SK-N-SH treated with all-trans-retinoic acid at 6 μM for 48 hours (cell line): ENCODE measurements around the gene NEURL1B.

ENCODE experiments used
- ATAC-seq: fragments of 200-7000 bp; cut with Tn5 transposase; 3 replicates; pipeline ENCODE4 v1.9.1; 2020; ENCODE audit warnings: mild to moderate bottlenecking, moderate library complexity
- ARNTL ChIP-seq: fragments of 450-650 bp; formaldehyde crosslinking; IDR thresholded peaks from 2 replicates; pipeline ENCODE4 v1.5.0; 2020; ENCODE audit warnings: low read depth, mild to moderate bottlenecking, moderate library complexity, borderline replicate concordance
- BACH2 ChIP-seq: fragments of 250-450 bp; sonication (Bioruptor Pico); IDR thresholded peaks from 2 replicates; pipeline ENCODE4 v1.9.0; 2021; ENCODE audit warnings: mild to moderate bottlenecking, borderline replicate concordance
- ESRRG ChIP-seq: fragments of 250-450 bp; sonication (Bioruptor Pico); IDR thresholded peaks from 2 replicates; pipeline ENCODE4 v1.6.1; 2021; ENCODE audit warnings: mild to moderate bottlenecking
- GLIS3 ChIP-seq: fragments of 250-450 bp; sonication (Bioruptor Pico); IDR thresholded peaks from 2 replicates; pipeline ENCODE4 v1.5.0; 2020; ENCODE audit warnings: mild to moderate bottlenecking, moderate library complexity
- ISL1 ChIP-seq: fragments of 250-450 bp; sonication (Bioruptor Pico); IDR thresholded peaks from 2 replicates; pipeline ENCODE4 v2.1.2; 2022; ENCODE audit warnings: mild to moderate bottlenecking, moderate library complexity
- OSR1 ChIP-seq: fragments of 250-450 bp; sonication (Bioruptor Pico); IDR thresholded peaks from 2 replicates; pipeline ENCODE4 v1.8.0; 2022; ENCODE audit warnings: moderate library complexity, mild to moderate bottlenecking, inconsistent platforms
- PPARA ChIP-seq: fragments of 250-450 bp; sonication (Bioruptor Pico); IDR thresholded peaks from 2 replicates; pipeline ENCODE4 v1.5.0; 2020; ENCODE audit warnings: mild to moderate bottlenecking, borderline replicate concordance
- RARB ChIP-seq: fragments of 250-450 bp; sonication (Bioruptor Pico); IDR thresholded peaks from 2 replicates; pipeline ENCODE4 v1.8.0; 2021; ENCODE audit warnings: mild to moderate bottlenecking, moderate library complexity
- SNAI2 ChIP-seq: fragments of 250-450 bp; sonication (Bioruptor Pico); IDR thresholded peaks from 2 replicates; pipeline ENCODE4 v1.5.0; 2020; ENCODE audit warnings: mild to moderate bottlenecking, moderate library complexity
- TCF4 ChIP-seq: fragments of 250-450 bp; sonication (Bioruptor Pico); IDR thresholded peaks from 2 replicates; pipeline ENCODE4 v1.8.0; 2021; ENCODE audit warnings: mild to moderate bottlenecking, moderate library complexity, borderline replicate concordance
- TOX ChIP-seq: fragments of 250-450 bp; sonication (Bioruptor Pico); IDR thresholded peaks from 2 replicates; pipeline ENCODE4 v1.8.0; 2021; ENCODE audit warnings: mild to moderate bottlenecking, moderate library complexity, borderline replicate concordance
- ZC3H10 ChIP-seq: fragments of 250-450 bp; sonication (Bioruptor Pico); IDR thresholded peaks from 2 replicates; pipeline ENCODE4 v1.5.1; 2021; ENCODE audit warnings: mild to moderate bottlenecking, moderate library complexity
- ZFP30 ChIP-seq: fragments of 450-650 bp; formaldehyde crosslinking; IDR thresholded peaks from 2 replicates; pipeline ENCODE4 v1.5.0; 2022; ENCODE audit warnings: mild to moderate bottlenecking, moderate library complexity
- ZNF565 ChIP-seq: fragments of 450-650 bp; formaldehyde crosslinking; conservative IDR thresholded peaks from 2 replicates; pipeline ENCODE4 v1.5.0; 2020; ENCODE audit warnings: low read depth, mild to moderate bottlenecking, moderate library complexity
- ZNF70 ChIP-seq: fragments of 450-650 bp; formaldehyde crosslinking; IDR thresholded peaks from 2 replicates; pipeline ENCODE4 v1.5.0; 2020; ENCODE audit warnings: mild to moderate bottlenecking, moderate library complexity
- ZNF8 ChIP-seq: fragments of 450-650 bp; formaldehyde crosslinking; IDR thresholded peaks from 2 replicates; pipeline ENCODE4 v1.5.0; 2020; ENCODE audit warnings: mild to moderate bottlenecking, moderate library complexity
- TF ChIP-seq, protein P1 (sequence below): fragments of 250-450 bp; sonication (Bioruptor Pico); IDR thresholded peaks from 2 replicates; pipeline ENCODE4 v1.8.0; 2020; ENCODE audit warnings: mild to moderate bottlenecking, moderate library complexity, borderline replicate concordance
- TF ChIP-seq, protein P2 (sequence below): fragments of 250-450 bp; sonication (Bioruptor Pico); IDR thresholded peaks from 2 replicates; pipeline ENCODE4 v1.5.0; 2020; ENCODE audit warnings: mild to moderate bottlenecking, moderate library complexity
- TF ChIP-seq, protein P3 (sequence below): fragments of 250-450 bp; sonication (Bioruptor Pico); IDR thresholded peaks from 2 replicates; pipeline ENCODE4 v1.5.1; 2021; ENCODE audit warnings: mild to moderate bottlenecking, moderate library complexity
- TF ChIP-seq, protein P4 (sequence below): fragments of 250-450 bp; sonication (Bioruptor Pico); IDR thresholded peaks from 2 replicates; pipeline ENCODE4 v1.8.0; 2021; ENCODE audit warnings: low read depth, mild to moderate bottlenecking, moderate library complexity, borderline replicate concordance
- TF ChIP-seq, protein P5 (sequence below): fragments of 250-450 bp; sonication (Bioruptor Pico); IDR thresholded peaks from 2 replicates; pipeline ENCODE4 v1.5.1; 2020; ENCODE audit warnings: low read depth, mild to moderate bottlenecking, moderate library complexity

The NEURL1B gene

DNA sequence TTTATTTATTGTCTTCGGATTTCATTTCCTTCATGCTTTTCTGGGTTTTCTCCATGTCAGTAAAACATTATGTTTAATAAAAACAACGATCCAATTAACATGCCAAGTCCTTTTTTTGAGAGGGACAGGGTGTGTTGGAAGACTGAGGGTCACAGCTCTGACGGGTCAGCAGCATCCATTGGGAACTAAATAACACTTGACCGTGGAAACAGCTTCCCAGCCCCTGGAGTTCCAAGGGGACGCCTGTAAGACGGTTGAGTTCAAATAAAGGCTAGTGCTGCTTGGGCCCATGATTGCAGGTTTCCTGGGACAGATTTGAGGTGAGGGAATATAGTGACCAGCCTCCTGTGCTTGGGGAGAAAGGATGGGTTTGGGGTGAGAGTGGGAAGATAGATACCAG, 30.4 kb upstream of the NEURL1B start:
- TF ChIP-seq, protein P1, sequence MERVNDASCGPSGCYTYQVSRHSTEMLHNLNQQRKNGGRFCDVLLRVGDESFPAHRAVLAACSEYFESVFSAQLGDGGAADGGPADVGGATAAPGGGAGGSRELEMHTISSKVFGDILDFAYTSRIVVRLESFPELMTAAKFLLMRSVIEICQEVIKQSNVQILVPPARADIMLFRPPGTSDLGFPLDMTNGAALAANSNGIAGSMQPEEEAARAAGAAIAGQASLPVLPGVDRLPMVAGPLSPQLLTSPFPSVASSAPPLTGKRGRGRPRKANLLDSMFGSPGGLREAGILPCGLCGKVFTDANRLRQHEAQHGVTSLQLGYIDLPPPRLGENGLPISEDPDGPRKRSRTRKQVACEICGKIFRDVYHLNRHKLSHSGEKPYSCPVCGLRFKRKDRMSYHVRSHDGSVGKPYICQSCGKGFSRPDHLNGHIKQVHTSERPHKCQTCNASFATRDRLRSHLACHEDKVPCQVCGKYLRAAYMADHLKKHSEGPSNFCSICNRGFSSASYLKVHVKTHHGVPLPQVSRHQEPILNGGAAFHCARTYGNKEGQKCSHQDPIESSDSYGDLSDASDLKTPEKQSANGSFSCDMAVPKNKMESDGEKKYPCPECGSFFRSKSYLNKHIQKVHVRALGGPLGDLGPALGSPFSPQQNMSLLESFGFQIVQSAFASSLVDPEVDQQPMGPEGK (CRISPR knock-in tag): no peak
- TF ChIP-seq TOX (CRISPR knock-in tag) (no peak), ZNF565 (CRISPR knock-in tag) (no peak), ARNTL (no peak)
- TF ChIP-seq, protein P2, sequence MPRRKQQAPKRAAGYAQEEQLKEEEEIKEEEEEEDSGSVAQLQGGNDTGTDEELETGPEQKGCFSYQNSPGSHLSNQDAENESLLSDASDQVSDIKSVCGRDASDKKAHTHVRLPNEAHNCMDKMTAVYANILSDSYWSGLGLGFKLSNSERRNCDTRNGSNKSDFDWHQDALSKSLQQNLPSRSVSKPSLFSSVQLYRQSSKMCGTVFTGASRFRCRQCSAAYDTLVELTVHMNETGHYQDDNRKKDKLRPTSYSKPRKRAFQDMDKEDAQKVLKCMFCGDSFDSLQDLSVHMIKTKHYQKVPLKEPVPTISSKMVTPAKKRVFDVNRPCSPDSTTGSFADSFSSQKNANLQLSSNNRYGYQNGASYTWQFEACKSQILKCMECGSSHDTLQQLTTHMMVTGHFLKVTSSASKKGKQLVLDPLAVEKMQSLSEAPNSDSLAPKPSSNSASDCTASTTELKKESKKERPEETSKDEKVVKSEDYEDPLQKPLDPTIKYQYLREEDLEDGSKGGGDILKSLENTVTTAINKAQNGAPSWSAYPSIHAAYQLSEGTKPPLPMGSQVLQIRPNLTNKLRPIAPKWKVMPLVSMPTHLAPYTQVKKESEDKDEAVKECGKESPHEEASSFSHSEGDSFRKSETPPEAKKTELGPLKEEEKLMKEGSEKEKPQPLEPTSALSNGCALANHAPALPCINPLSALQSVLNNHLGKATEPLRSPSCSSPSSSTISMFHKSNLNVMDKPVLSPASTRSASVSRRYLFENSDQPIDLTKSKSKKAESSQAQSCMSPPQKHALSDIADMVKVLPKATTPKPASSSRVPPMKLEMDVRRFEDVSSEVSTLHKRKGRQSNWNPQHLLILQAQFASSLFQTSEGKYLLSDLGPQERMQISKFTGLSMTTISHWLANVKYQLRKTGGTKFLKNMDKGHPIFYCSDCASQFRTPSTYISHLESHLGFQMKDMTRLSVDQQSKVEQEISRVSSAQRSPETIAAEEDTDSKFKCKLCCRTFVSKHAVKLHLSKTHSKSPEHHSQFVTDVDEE (CRISPR knock-in tag): no peak
- ATAC-seq: no peak

DNA sequence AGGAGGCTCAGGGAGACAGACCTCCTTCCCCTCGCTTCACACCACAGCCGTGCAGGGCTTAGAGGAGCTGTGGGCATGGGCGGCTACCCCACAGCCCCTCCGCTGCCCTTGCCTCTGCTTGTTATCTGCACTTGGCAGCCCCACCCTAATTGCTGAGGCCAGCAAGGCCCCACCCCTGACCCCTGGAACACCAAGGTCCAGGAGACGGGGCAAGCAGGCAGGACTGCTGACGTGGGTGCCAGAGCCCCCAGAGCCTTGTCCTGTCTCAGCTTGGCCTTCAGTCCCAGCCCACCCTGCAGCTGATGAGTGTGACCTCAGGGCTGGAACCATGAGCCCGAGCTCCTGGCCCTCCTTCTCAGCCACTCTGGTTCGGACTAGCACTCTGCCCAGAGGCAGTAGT, 29.1 kb upstream of the NEURL1B start:
- ATAC-seq: no peak
- no peak for TF ChIP-seq ZFP30 (CRISPR knock-in tag)
- no peak for TF ChIP-seq ISL1 (CRISPR knock-in tag)
- TF ChIP-seq PPARA (CRISPR knock-in tag): no peak
- TF ChIP-seq RARB (CRISPR knock-in tag): no peak
- TF ChIP-seq ZNF565 (CRISPR knock-in tag): no peak
- no peak for TF ChIP-seq ESRRG
- TF ChIP-seq ZNF70 (CRISPR knock-in tag): no peak
- no peak for TF ChIP-seq BACH2
- TF ChIP-seq, protein P3, sequence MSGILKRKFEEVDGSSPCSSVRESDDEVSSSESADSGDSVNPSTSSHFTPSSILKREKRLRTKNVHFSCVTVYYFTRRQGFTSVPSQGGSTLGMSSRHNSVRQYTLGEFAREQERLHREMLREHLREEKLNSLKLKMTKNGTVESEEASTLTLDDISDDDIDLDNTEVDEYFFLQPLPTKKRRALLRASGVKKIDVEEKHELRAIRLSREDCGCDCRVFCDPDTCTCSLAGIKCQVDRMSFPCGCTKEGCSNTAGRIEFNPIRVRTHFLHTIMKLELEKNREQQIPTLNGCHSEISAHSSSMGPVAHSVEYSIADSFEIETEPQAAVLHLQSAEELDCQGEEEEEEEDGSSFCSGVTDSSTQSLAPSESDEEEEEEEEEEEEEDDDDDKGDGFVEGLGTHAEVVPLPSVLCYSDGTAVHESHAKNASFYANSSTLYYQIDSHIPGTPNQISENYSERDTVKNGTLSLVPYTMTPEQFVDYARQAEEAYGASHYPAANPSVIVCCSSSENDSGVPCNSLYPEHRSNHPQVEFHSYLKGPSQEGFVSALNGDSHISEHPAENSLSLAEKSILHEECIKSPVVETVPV (CRISPR knock-in tag): no peak
- no peak for TF ChIP-seq TCF4 (CRISPR knock-in tag)
- TF ChIP-seq, protein P1 (CRISPR knock-in tag): no peak
- TF ChIP-seq OSR1 (CRISPR knock-in tag): no peak
- TF ChIP-seq, protein P4, sequence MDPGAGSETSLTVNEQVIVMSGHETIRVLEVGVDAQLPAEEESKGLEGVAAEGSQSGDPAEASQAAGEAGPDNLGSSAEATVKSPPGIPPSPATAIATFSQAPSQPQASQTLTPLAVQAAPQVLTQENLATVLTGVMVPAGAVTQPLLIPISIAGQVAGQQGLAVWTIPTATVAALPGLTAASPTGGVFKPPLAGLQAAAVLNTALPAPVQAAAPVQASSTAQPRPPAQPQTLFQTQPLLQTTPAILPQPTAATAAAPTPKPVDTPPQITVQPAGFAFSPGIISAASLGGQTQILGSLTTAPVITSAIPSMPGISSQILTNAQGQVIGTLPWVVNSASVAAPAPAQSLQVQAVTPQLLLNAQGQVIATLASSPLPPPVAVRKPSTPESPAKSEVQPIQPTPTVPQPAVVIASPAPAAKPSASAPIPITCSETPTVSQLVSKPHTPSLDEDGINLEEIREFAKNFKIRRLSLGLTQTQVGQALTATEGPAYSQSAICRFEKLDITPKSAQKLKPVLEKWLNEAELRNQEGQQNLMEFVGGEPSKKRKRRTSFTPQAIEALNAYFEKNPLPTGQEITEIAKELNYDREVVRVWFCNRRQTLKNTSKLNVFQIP (CRISPR knock-in tag): no peak
- TF ChIP-seq, protein P5, sequence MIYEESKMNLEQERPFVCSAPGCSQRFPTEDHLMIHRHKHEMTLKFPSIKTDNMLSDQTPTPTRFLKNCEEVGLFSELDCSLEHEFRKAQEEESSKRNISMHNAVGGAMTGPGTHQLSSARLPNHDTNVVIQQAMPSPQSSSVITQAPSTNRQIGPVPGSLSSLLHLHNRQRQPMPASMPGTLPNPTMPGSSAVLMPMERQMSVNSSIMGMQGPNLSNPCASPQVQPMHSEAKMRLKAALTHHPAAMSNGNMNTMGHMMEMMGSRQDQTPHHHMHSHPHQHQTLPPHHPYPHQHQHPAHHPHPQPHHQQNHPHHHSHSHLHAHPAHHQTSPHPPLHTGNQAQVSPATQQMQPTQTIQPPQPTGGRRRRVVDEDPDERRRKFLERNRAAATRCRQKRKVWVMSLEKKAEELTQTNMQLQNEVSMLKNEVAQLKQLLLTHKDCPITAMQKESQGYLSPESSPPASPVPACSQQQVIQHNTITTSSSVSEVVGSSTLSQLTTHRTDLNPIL: no peak

DNA sequence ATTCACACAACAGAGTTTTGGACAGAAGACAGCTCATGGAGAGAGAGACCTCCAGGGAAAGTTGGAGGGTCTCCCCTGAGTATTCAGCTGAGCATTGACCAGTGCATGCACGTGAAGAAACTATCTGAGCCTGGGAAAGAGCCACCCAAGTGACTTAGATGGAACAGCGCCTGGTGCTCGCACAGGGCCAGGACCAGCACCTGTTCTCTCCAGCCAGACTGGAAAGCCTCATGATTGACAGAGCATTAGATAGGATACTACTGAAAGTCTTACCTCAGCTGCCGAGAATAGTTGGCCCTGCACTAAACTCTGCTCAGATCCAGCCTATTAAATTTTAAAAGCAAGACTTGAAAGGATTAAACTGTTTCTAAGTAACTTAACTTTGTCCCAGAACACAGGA, 28.3 kb upstream of the NEURL1B start:
- no peak for ATAC-seq

More for the DNA sequence above, 28.3 kb upstream of the NEURL1B start:
- TF ChIP-seq SNAI2 (CRISPR knock-in tag) (no peak), ZNF565 (CRISPR knock-in tag) (no peak), ZNF8 (CRISPR knock-in tag) (no peak), GLIS3 (CRISPR knock-in tag) (no peak), ARNTL (no peak), ZC3H10 (CRISPR knock-in tag) (no peak)
- TF ChIP-seq, protein P1 (CRISPR knock-in tag): no peak
